A673 (cell line): ENCODE data around the gene NCOA7.

ENCODE experiments used
- CTCF ChIP-seq: fragments of 300-800, 200-600 bp; sonication (generic); conservative IDR thresholded peaks from 2 replicates; pipeline ENCODE4 v1.5.1; 2017; ENCODE audit warnings: low read depth, mild to moderate bottlenecking, antibody characterized with exemption, low read length, moderate library complexity, mixed read lengths
- EZH2 ChIP-seq: fragments of 200-600 bp; sonication (generic); IDR thresholded peaks from 2 replicates; pipeline ENCODE4 v1.6.1; 2017; ENCODE audit warnings: borderline replicate concordance, low read depth, mild to moderate bottlenecking, mixed read lengths, antibody characterized with exemption, low read length; ENCODE audit not compliant: poor library complexity, severe bottlenecking

- TF ChIP-seq EZH2 (no peak), CTCF (no peak)
These were observed 20.5 kb downstream of the NCOA7 start for GRCh38 chr6:125811259-125811658.
